Skeletal muscle tissue (tissue), 4 donors: Measurements from ENCODE around the gene PHLDA3. TPM values are rescaled to one million over a fixed set of nuclear protein-coding genes. Genes with fewer than 3 reads are reported as not detected.
A peak's percentile ranks its signal among the peaks of the same experiment; 100 is the strongest.

Experiments used
- H3K27ac ChIP-seq: one replicate; pipeline ENCODE4 v1.7.0; 2013; ENCODE audit warnings: mild to moderate bottlenecking, low read depth, low read length, inconsistent platforms
- H3K27me3 ChIP-seq, 3 donors: one replicate each; pipeline ENCODE4 v1.7.0; 2013; ENCODE audit warnings: low read length in 3 of 3; ENCODE audit not compliant: control insufficient read depth in 3 of 3, insufficient read depth in 3 of 3
- H3K36me3 ChIP-seq, 3 donors: one replicate each; pipeline ENCODE4 v1.7.0; 2013; ENCODE audit warnings: low read length in 3 of 3; ENCODE audit not compliant: control insufficient read depth in 3 of 3, insufficient read depth in 3 of 3
- H3K4me1 ChIP-seq, 3 donors: one replicate each; pipeline ENCODE4 v1.7.0; 2013; ENCODE audit warnings: low read length in 3 of 3, mild to moderate bottlenecking in 3 of 3; ENCODE audit not compliant: control insufficient read depth in 3 of 3, insufficient read depth in 3 of 3
- H3K4me3 ChIP-seq, 3 donors: one replicate each; pipeline ENCODE4 v1.7.0; 2013; ENCODE audit warnings: low read length in 3 of 3
- H3K9ac ChIP-seq, 3 donors: one replicate each; pipeline ENCODE4 v1.7.0; 2013; ENCODE audit warnings: low read length in 3 of 3, mild to moderate bottlenecking in 3 of 3, moderate library complexity in 2 of 3, low read depth in 1 of 3
- H3K9me3 ChIP-seq, 3 donors: one replicate each; pipeline ENCODE4 v1.7.0; 2013; ENCODE audit warnings: low read length in 3 of 3; ENCODE audit not compliant: control insufficient read depth in 3 of 3
- total RNA-seq: library from RNA; depleted of rRNA; stranded (reverse); fragments of >200 nt; gene quantifications from one replicate; pipeline ENCODE4 v1.2.3, GENCODE V29; 2014
- donor health status: Osteomylitis.

PHLDA3 gene
- 8.9 TPM for total RNA-seq

GRCh38 chr1:201468844-201469644, at the start of gene PHLDA3:
Gene PHLDA3 (minus strand): TSS chr1:201469188. CDS start chr1:201468786, 402 bp downstream.
- Histone ChIP-seq H3K4me3 (peak within 1 kb of the TSS; percentile 90 to 92 (median 91)), H3K36me3 (peaks cover 12 to 18% (median 15%) of the 10 kb centered on the region in 3 donors), H3K27me3 (no peaks in the 10 kb centered on the region), H3K9ac (peak within 1 kb of the TSS; percentile 90 to 94 (median 91)), H3K4me1 (peaks cover 18 to 55% (median 36%) of the 10 kb centered on the region in 3 donors), H3K9me3 (no peaks in the 10 kb centered on the region), H3K27ac (peak within 1 kb of the TSS; percentile 92)

- Histone ChIP-seq H3K27ac (no peak overlapping the region), H3K36me3 (no peaks in the 10 kb centered on the region), H3K9ac (no peak overlapping the region), H3K9me3 (no peaks in the 10 kb centered on the region), H3K27me3 (no peaks in the 10 kb centered on the region), H3K4me1 (peaks cover 0 to 2% (median 0%) of the 10 kb centered on the region in 3 donors), H3K4me3 (no peak overlapping the region)
Observed at GRCh38 chr1:201518071-201518470, 49.1 kb upstream of the PHLDA3 start.

- Histone ChIP-seq H3K9me3 (no peaks in the 10 kb centered on the region), H3K4me3 (no peak overlapping the region), H3K27me3 (no peaks in the 10 kb centered on the region), H3K27ac (no peak overlapping the region), H3K9ac (no peak overlapping the region), H3K4me1 (peaks cover 3 to 5% (median 3%) of the 10 kb centered on the region in 3 donors), H3K36me3 (no peaks in the 10 kb centered on the region)
Observed at GRCh38 chr1:201517631-201518030, 48.6 kb upstream of the PHLDA3 start.

GRCh38 chr1:201516511-201517127, 47.6 kb upstream of the PHLDA3 start:
- Histone ChIP-seq H3K36me3 (no peaks in the 10 kb centered on the region), H3K27me3 (no peaks in the 10 kb centered on the region), H3K4me1 (peaks cover 12 to 14% (median 13%) of the 10 kb centered on the region in 3 donors), H3K9ac (no peak overlapping the region), H3K4me3 (no peak overlapping the region), H3K27ac (no peak overlapping the region), H3K9me3 (no peaks in the 10 kb centered on the region)

GRCh38 chr1:201515895-201516294, 46.9 kb upstream of the PHLDA3 start:
- no peak overlapping the region for H3K27ac ChIP-seq
- H3K36me3 ChIP-seq = no peaks in the 10 kb centered on the region
- no peak overlapping the region for H3K9ac ChIP-seq
- peaks cover 12 to 17% (median 16%) of the 10 kb centered on the region in 3 donors for H3K4me1 ChIP-seq
- no peak overlapping the region for H3K4me3 ChIP-seq
- no peaks in the 10 kb centered on the region for H3K9me3 ChIP-seq
- H3K27me3 ChIP-seq = no peaks in the 10 kb centered on the region

GRCh38 chr1:201515062-201515750, 46.2 kb upstream of the PHLDA3 start:
- peaks cover 12 to 17% (median 16%) of the 10 kb centered on the region in 3 donors for H3K4me1 ChIP-seq
- no peaks in the 10 kb centered on the region for H3K36me3 ChIP-seq
- H3K27me3 ChIP-seq = no peaks in the 10 kb centered on the region
- H3K4me3 ChIP-seq = no peak overlapping the region
- no peak overlapping the region for H3K9ac ChIP-seq
- no peak overlapping the region for H3K27ac ChIP-seq
- H3K9me3 ChIP-seq = no peaks in the 10 kb centered on the region

GRCh38 chr1:201514466-201514865, 45.5 kb upstream of the PHLDA3 start:
- Histone ChIP-seq H3K9me3 (no peaks in the 10 kb centered on the region), H3K9ac (no peak overlapping the region), H3K36me3 (no peaks in the 10 kb centered on the region), H3K4me3 (no peak overlapping the region), H3K27me3 (no peaks in the 10 kb centered on the region), H3K4me1 (peaks cover 12 to 17% (median 16%) of the 10 kb centered on the region in 3 donors), H3K27ac (no peak overlapping the region)

GRCh38 chr1:201513498-201514243, 44.7 kb upstream of the PHLDA3 start:
- Histone ChIP-seq H3K27me3 (no peaks in the 10 kb centered on the region), H3K27ac (no peak overlapping the region), H3K4me3 (no peak overlapping the region), H3K9me3 (no peaks in the 10 kb centered on the region), H3K9ac (no peak overlapping the region), H3K4me1 (peaks cover 12 to 17% (median 16%) of the 10 kb centered on the region in 3 donors), H3K36me3 (no peaks in the 10 kb centered on the region)

- H3K9ac ChIP-seq = peak overlapping the region in 2 of 3 donors; percentile 27 to 65
Observed at GRCh38 chr1:201511941-201512539, 43.1 kb upstream of the PHLDA3 start.

More at GRCh38 chr1:201511941-201512539, 43.1 kb upstream of the PHLDA3 start:
- Histone ChIP-seq H3K9me3 (no peaks in the 10 kb centered on the region), H3K4me1 (peaks cover 20 to 24% (median 21%) of the 10 kb centered on the region in 3 donors), H3K36me3 (no peaks in the 10 kb centered on the region), H3K27ac (peak overlapping the region; percentile 51), H3K4me3 (no peak overlapping the region), H3K27me3 (no peaks in the 10 kb centered on the region)
